Muscle layer of duodenum (tissue), 2 donors: Measurements from ENCODE around the gene CHST6.
"Not testable (repeated sequence)": the region's sequence is repeated elsewhere in the genome, so short reads cannot be mapped to it uniquely, and the experiment has no call there.

ENCODE experiments used
- H3K27ac ChIP-seq: one replicate; pipeline ENCODE4 v1.7.0; 2013; ENCODE audit warnings: mild to moderate bottlenecking, low read length
- H3K27me3 ChIP-seq: one replicate; pipeline ENCODE4 v1.7.0; 2013; ENCODE audit warnings: low read depth, mild to moderate bottlenecking, control low read depth, low read length
- H3K36me3 ChIP-seq, 2 donors: one replicate each; pipeline ENCODE4 v1.7.0; 2013; ENCODE audit warnings: low read length in 2 of 2, control low read depth in 1 of 2, mild to moderate bottlenecking in 1 of 2; ENCODE audit not compliant: insufficient read depth in 2 of 2, control insufficient read depth in 1 of 2
- H3K4me1 ChIP-seq, 2 donors: one replicate each; pipeline ENCODE4 v1.7.0; 2013; ENCODE audit warnings: low read length in 2 of 2, mild to moderate bottlenecking in 2 of 2, control low read depth in 1 of 2, moderate library complexity in 1 of 2; ENCODE audit not compliant: insufficient read depth in 2 of 2, control insufficient read depth in 1 of 2
- H3K4me3 ChIP-seq, 2 donors: one replicate each; pipeline ENCODE4 v1.7.0; 2013; ENCODE audit warnings: low read length in 2 of 2, low read depth in 1 of 2, mild to moderate bottlenecking in 1 of 2
- H3K9me3 ChIP-seq, 2 donors: one replicate each; pipeline ENCODE4 v1.7.0; 2013; ENCODE audit warnings: low read length in 2 of 2, control low read depth in 1 of 2, mild to moderate bottlenecking in 1 of 2; ENCODE audit not compliant: control insufficient read depth in 1 of 2
- donor health status: healthy.

CHST6 gene

DNA sequence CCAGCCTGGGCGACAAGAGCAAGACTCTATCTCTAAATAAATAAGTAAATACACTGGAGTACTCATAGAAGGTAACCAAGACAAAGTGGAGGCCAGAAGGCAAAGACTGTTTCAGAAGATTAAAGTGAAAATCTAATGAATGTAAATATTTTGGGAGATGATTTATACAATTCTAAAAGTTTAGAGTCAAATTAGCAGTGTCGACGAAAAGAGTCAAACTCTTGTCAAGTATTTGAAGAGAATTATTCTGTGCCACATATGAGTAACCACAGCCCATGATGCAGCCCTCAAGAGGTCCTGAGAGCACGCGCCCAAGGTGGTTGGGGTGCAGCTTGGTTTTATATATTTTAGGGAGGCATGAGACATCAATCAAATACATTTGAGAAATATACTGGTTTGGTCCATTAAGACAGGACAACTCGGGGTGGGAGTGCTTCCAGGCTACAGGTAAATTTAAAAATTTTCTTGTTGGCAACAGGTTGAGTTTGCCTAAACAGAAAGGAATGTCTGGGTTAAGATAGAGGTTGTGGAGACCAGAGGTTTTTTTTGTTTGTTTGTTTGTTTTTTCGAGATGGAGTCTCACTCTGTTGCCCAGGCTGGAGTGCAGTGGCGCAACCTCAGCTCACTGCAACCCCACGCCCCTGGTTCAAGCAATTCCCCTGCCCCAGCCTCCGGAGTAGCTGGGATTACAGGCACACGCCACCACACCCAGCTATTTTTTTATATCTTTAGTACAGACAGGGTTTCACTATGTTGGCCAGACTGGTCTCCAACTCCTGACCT, 65.4 kb downstream of the CHST6 start:
- Histone ChIP-seq H3K36me3 (no peaks in the 10 kb centered on the region), H3K4me1 (peaks cover 0 to 2% of the 10 kb centered on the region in 2 donors), H3K27me3 (no peaks in the 10 kb centered on the region), H3K27ac (no peak overlapping the region), H3K9me3 (no peaks in the 10 kb centered on the region), H3K4me3 (no peak overlapping the region)

GRCh38 chr16:75426524-75426923, 68.7 kb downstream of the CHST6 start:
- H3K27ac ChIP-seq, H3K4me1 ChIP-seq, H3K36me3 ChIP-seq, H3K9me3 ChIP-seq, H3K27me3 ChIP-seq, H3K4me3 ChIP-seq: not testable (repeated sequence)

- not testable (repeated sequence) for H3K27ac ChIP-seq, H3K4me3 ChIP-seq, H3K4me1 ChIP-seq, H3K9me3 ChIP-seq, H3K27me3 ChIP-seq, H3K36me3 ChIP-seq
These were observed 71.0 kb downstream of the CHST6 start for GRCh38 chr16:75424105-75424762.

- peaks cover 7 to 9% of the 10 kb centered on the region in 2 donors for H3K4me1 ChIP-seq
These were observed 71.5 kb downstream of the CHST6 start for GRCh38 chr16:75423723-75424104.

More at GRCh38 chr16:75423723-75424104, 71.5 kb downstream of the CHST6 start:
- Histone ChIP-seq H3K27ac (no peak overlapping the region), H3K27me3 (no peaks in the 10 kb centered on the region), H3K4me3 (no peak overlapping the region), H3K36me3 (no peaks in the 10 kb centered on the region), H3K9me3 (no peaks in the 10 kb centered on the region)
